SK-N-SH (cell line): Measurements from ENCODE around the gene NACAD. TPM values are rescaled to one million over a fixed set of nuclear protein-coding genes. Genes with fewer than 3 reads are reported as not detected.

Source experiments
- CTCF ChIA-PET: fragments of 300-600, 350-600 bp; formaldehyde crosslinking; extraction: SDS; loops from one replicate; lab custom pipeline; 2021; lab: Yijun Ruan, JAX
- POLR2A ChIA-PET: fragments of 350-600 bp; sonication (Branson Sonifier 250); formaldehyde crosslinking; extraction: SDS; loops from one replicate; lab custom pipeline; 2020; ENCODE audit warnings: antibody characterized with exemption, inconsistent platforms; lab: Yijun Ruan, JAX
- DNase-seq: peaks from one replicate; pipeline ENCODE4 v3.0.0; 2012
- H2AFZ ChIP-seq: fragments of 200-600 bp; sonication (generic); 2 replicates; pipeline ENCODE4 v1.8.1; 2016; ENCODE audit warnings: antibody characterized with exemption, mild to moderate bottlenecking, low read depth
- H3F3A ChIP-seq: fragments of 200-600 bp; sonication (generic); replicated peaks from 2 replicates; pipeline ENCODE3; 2016; ENCODE audit warnings: antibody characterized with exemption, mild to moderate bottlenecking; ENCODE audit not compliant: insufficient read depth
- H3K27ac ChIP-seq, 2 experiments: fragments of 200-500 bp in 1 of 2; fragments of 200-600 bp in 1 of 2; sonication (Bioruptor generic) in 1 of 2; sonication (generic), shearing (Covaris generic) in 1 of 2; 2 replicates each; pipeline versions ENCODE4 v1.5.1 to v1.6.1; 2014 to 2016; ENCODE audit warnings: low read depth in 2 of 2, inconsistent platforms in 1 of 2, low read length in 1 of 2, mild to moderate bottlenecking in 1 of 2, mixed read lengths in 1 of 2
- H3K27me3 ChIP-seq: fragments of 200-600 bp; sonication (generic), shearing (Covaris generic); 2 replicates; pipeline ENCODE4 v1.6.1; 2016; ENCODE audit warnings: mixed run types; ENCODE audit not compliant: insufficient read depth
- H3K36me3 ChIP-seq, 2 experiments: fragments of 200-500 bp in 1 of 2; fragments of 200-600 bp in 1 of 2; sonication (Bioruptor generic) in 1 of 2; sonication (generic) in 1 of 2; replicated peaks in 1 of 2; 2 replicates each; pipeline versions ENCODE3 to v1.5.1; 2014 to 2016; ENCODE audit warnings: low read length in 1 of 2, mild to moderate bottlenecking in 1 of 2; ENCODE audit not compliant: insufficient read depth in 2 of 2, control insufficient read depth in 1 of 2
- H3K4me1 ChIP-seq, 2 experiments: fragments of 200-500 bp in 1 of 2; fragments of 200-600 bp in 1 of 2; sonication (Bioruptor generic) in 1 of 2; sonication (generic), shearing (Covaris generic) in 1 of 2; 2 replicates each; pipeline versions ENCODE4 v1.5.1 to v1.6.1; 2014 to 2016; ENCODE audit warnings: low read depth in 1 of 2, low read length in 1 of 2, mixed run types in 1 of 2; ENCODE audit not compliant: insufficient read depth in 2 of 2, control insufficient read depth in 1 of 2
- H3K4me2 ChIP-seq: fragments of 200-600 bp; sonication (generic), shearing (Covaris generic); 2 replicates; pipeline ENCODE4 v1.6.1; 2017; ENCODE audit warnings: mixed run types
- H3K4me3 ChIP-seq, 2 experiments: fragments of 200-500 bp in 1 of 2; fragments of 200-600 bp in 1 of 2; sonication (Bioruptor generic) in 1 of 2; sonication (generic), shearing (Covaris generic) in 1 of 2; 2 replicates each; pipeline versions ENCODE4 v1.5.1 to v1.8.1; 2014 to 2016; ENCODE audit warnings: low read depth in 2 of 2, inconsistent platforms in 1 of 2, low read length in 1 of 2, mild to moderate bottlenecking in 1 of 2, mixed read lengths in 1 of 2, moderate library complexity in 1 of 2
- H3K79me2 ChIP-seq: fragments of 200-600 bp; sonication (generic); 2 replicates; pipeline ENCODE4 v1.8.1; 2017; ENCODE audit warnings: mild to moderate bottlenecking; ENCODE audit not compliant: insufficient read depth
- H3K9ac ChIP-seq: fragments of 200-600 bp; sonication (generic); 2 replicates; pipeline ENCODE4 v1.6.1; 2017; ENCODE audit warnings: mixed run types
- H3K9me2 ChIP-seq: fragments of 200-600 bp; sonication (generic); 2 replicates; pipeline ENCODE4 v1.6.1; 2017; ENCODE audit warnings: mixed run types
- H3K9me3 ChIP-seq: fragments of 200-600 bp; sonication (generic); 2 replicates; pipeline ENCODE4 v1.6.1; 2017; ENCODE audit warnings: mixed run types, mild to moderate bottlenecking, moderate library complexity
- H4K20me1 ChIP-seq: fragments of 200-600 bp; sonication (generic); 2 replicates; pipeline ENCODE4 v1.6.1; 2017; ENCODE audit warnings: mild to moderate bottlenecking, mixed run types; ENCODE audit not compliant: insufficient read depth
- CHD2 ChIP-seq: fragments of 150-350 bp; IDR thresholded peaks from 2 replicates; pipeline ENCODE4 v1.6.1; 2018; ENCODE audit warnings: low read length; ENCODE audit not compliant: partially characterized antibody
- EP300 ChIP-seq, 2 experiments: IDR thresholded peaks; 2 replicates each; pipeline versions ENCODE4 v1.4.0 to v1.6.1; 2012; ENCODE audit warnings: borderline replicate concordance in 1 of 2, low read depth in 1 of 2, low read length in 1 of 2
- FOXJ3 ChIP-seq: sonication (generic); formaldehyde crosslinking; IDR thresholded peaks from 2 replicates; pipeline ENCODE4 v1.5.1; 2020; ENCODE audit warnings: mild to moderate bottlenecking, missing genetic modification reagents
- GABPA ChIP-seq: IDR thresholded peaks from 2 replicates; pipeline ENCODE4 v1.4.0; 2012; ENCODE audit warnings: low read depth, mild to moderate bottlenecking
- MAX ChIP-seq: IDR thresholded peaks from 2 replicates; pipeline ENCODE4 v1.4.0; 2012; ENCODE audit warnings: low read depth
- MEF2A ChIP-seq: IDR thresholded peaks from 2 replicates; pipeline ENCODE4 v1.4.0; 2012; ENCODE audit warnings: low read depth, borderline replicate concordance
- MXI1 ChIP-seq: IDR thresholded peaks from 2 replicates; pipeline ENCODE4 v1.6.1; 2012; ENCODE audit warnings: mild to moderate bottlenecking, low read depth, low read length, improper control_type of control experiment
- NFIC ChIP-seq: IDR thresholded peaks from 2 replicates; pipeline ENCODE4 v1.4.0; 2012; ENCODE audit warnings: borderline replicate concordance
- REST ChIP-seq: IDR thresholded peaks from 2 replicates; pipeline ENCODE4 v1.6.1; 2012; ENCODE audit warnings: mild to moderate bottlenecking, low read depth, low read length, moderate library complexity
- WGBS: methylation state at CpG from one replicate; pipeline ENCODE4 v1.1.6; 2017; ENCODE audit warnings: low lambda C conversion rate; 5-methylcytosine and 5-hydroxymethylcytosine counted together
- polyA plus RNA-seq, 3 experiments: library from polyadenylated mRNA; depleted of rRNA; stranded (reverse); fragments of >200 nt; gene quantifications; 2 replicates each; pipeline ENCODE4 v1.2.3, GENCODE V29; 2012

NACAD gene
- polyA plus RNA-seq, 1 of the 3 experiments (the other 2 are of a cell fraction), result 2.8 TPM

GRCh38 chr7:45133877-45134276 is 45.1 kb upstream of the NACAD start:
- H3K27me3 ChIP-seq, result peaks cover 9% of the 10 kb centered on the region; the same call in 1 of the 2 replicates
- ChIA-PET CTCF (interaction anchor here (1.0 to 6.6 kb wide), 7 partner anchors 14 to 286 kb away, joined by 3 to 149 read pairs (median 11); partner anchors contain the start of gene TBRG4), POLR2A (no interaction called here)
- no peaks in the 10 kb centered on the region for H3K36me3 ChIP-seq
- no peak for DNase-seq
- no peak overlapping the region for H2AFZ ChIP-seq
- H3F3A ChIP-seq, result no peaks in the 10 kb centered on the region
- no peaks in the 10 kb centered on the region for H3K4me1 ChIP-seq
- no peaks in the 10 kb centered on the region for H3K9me3 ChIP-seq
- no peak overlapping the region for H3K9ac ChIP-seq
- no peak overlapping the region for H3K4me3 ChIP-seq
- H3K4me2 ChIP-seq, result no peak overlapping the region
- no peaks in the 10 kb centered on the region for H4K20me1 ChIP-seq
- 76% methylated on average over 6 of the region's 7 CpGs for WGBS
- TF ChIP-seq MXI1 (no peak), MEF2A (no peak)
- H3K9me2 ChIP-seq, result no peaks in the 10 kb centered on the region
- no peaks in the 10 kb centered on the region for H3K79me2 ChIP-seq
- H3K27ac ChIP-seq, result no peak overlapping the region

- H3K9ac ChIP-seq, result no peak overlapping the region
- no peak overlapping the region for H3K4me2 ChIP-seq
- no peaks in the 10 kb centered on the region for H3F3A ChIP-seq
- WGBS, result 84% methylated on average over 4 of the region's 4 CpGs
- TF ChIP-seq NFIC (no peak), FOXJ3 (CRISPR knock-in tag) (no peak), GABPA (no peak), MXI1 (no peak)
- H2AFZ ChIP-seq, result no peak overlapping the region
- H3K4me3 ChIP-seq, result no peak overlapping the region
- no peaks in the 10 kb centered on the region for H3K9me2 ChIP-seq
- H4K20me1 ChIP-seq, result no peaks in the 10 kb centered on the region
- H3K27me3 ChIP-seq, result peaks cover 9% of the 10 kb centered on the region; the same call in 1 of the 2 replicates
- H3K36me3 ChIP-seq, result no peaks in the 10 kb centered on the region
- no peak overlapping the region for H3K27ac ChIP-seq
- no peak for DNase-seq
- no peaks in the 10 kb centered on the region for H3K9me3 ChIP-seq
- ChIA-PET CTCF (interaction anchor here (1.0 to 6.6 kb wide), 6 partner anchors 13 to 286 kb away, joined by 3 to 149 read pairs (median 8); partner anchors contain the start of gene TBRG4), POLR2A (no interaction called here)
- H3K4me1 ChIP-seq, result no peaks in the 10 kb centered on the region
- no peaks in the 10 kb centered on the region for H3K79me2 ChIP-seq
These were observed 44.6 kb upstream of the NACAD start for GRCh38 chr7:45133352-45133751.

- Histone ChIP-seq H3K79me2 (no peaks in the 10 kb centered on the region), H4K20me1 (no peaks in the 10 kb centered on the region), H3K27me3 (peaks cover 5% of the 10 kb centered on the region; the same call in 1 of the 2 replicates), H3K4me3 (no peak overlapping the region), H3K4me1 (no peaks in the 10 kb centered on the region), H3K4me2 (no peak overlapping the region), H3K27ac (no peak overlapping the region), H3K36me3 (no peaks in the 10 kb centered on the region), H3F3A (no peaks in the 10 kb centered on the region), H3K9me2 (no peaks in the 10 kb centered on the region), H3K9ac (no peak overlapping the region), H2AFZ (no peak overlapping the region), H3K9me3 (no peaks in the 10 kb centered on the region)
- CTCF ChIA-PET, result interaction anchor here (1.0 to 6.6 kb wide), 8 partner anchors 12 to 285 kb away, joined by 3 to 149 read pairs (median 4); partner anchors contain the start of gene TBRG4
- TF ChIP-seq EP300 (IDR thresholded peaks at IDR 0.05; ENCODE audit: borderline replicate concordance in 1 of 2, low read depth in 1 of 2, low read length in 1 of 2) (no peak), CHD2 (no peak), MAX (no peak), REST (no peak)
- no peak for DNase-seq
- WGBS, result 74% methylated on average over 8 of the region's 8 CpGs
- POLR2A ChIA-PET, result no interaction called here
These were observed 44.0 kb upstream of the NACAD start for GRCh38 chr7:45132708-45133320.
